HCT116 (cell line): ENCODE results near the gene TP63. TPM values are rescaled to one million over a fixed set of nuclear protein-coding genes. Genes with fewer than 3 reads are reported as not detected.

Experiments
- ATAC-seq: fragments of 200-7000 bp; cut with Tn5 transposase; 2 replicates; pipeline ENCODE4 v1.9.1; 2020; ENCODE audit warnings: mild to moderate bottlenecking, moderate library complexity
- BruUV-seq: library from RNA; stranded (reverse); fragments of 400-500 nt; replicated peaks from 2 replicates; lab custom pipeline; 2021; lab: Mats Ljungman, UMichigan
- CTCF ChIA-PET: fragments of 300-600 bp; sonication (Branson Sonifier 250); formaldehyde crosslinking; loops from one replicate; lab custom pipeline; 2021; ENCODE audit warnings: antibody characterized with exemption; lab: Charles Lee
- POLR2A ChIA-PET: fragments of 300-600, 350-600 bp; sonication (Branson Sonifier 250); formaldehyde crosslinking; loops from one replicate; lab custom pipeline; 2021; ENCODE audit warnings: antibody characterized with exemption; lab: Charles Lee
- RAD21 ChIA-PET, 2 experiments: fragments of 300-600 bp; sonication (Branson Sonifier 250); formaldehyde crosslinking; loops; one replicate each; lab custom pipeline; 2023; ENCODE audit warnings: low total read pairs in 2 of 2; ENCODE audit not compliant: uncharacterized antibody in 2 of 2, unreplicated experiment in 2 of 2, low non-redundant PET in 1 of 2; lab: Charles Lee
- DNase-seq: peaks from one replicate; pipeline ENCODE4 v3.0.0-alpha.2; 2010; ENCODE audit warnings: low read depth, low spot score
- H2AFZ ChIP-seq: fragments of 200-600 bp; shearing (Covaris generic), sonication (generic); 2 replicates; pipeline ENCODE4 v1.6.1; 2017; ENCODE audit warnings: low read depth, mixed run types, mixed read lengths, antibody characterized with exemption, low read length; ENCODE audit not compliant: poor library complexity, severe bottlenecking
- H3K27ac ChIP-seq: 2 replicates; pipeline ENCODE4 v1.5.1; 2012; ENCODE audit warnings: low read depth, low read length
- H3K27me3 ChIP-seq: fragments of 200-600 bp; sonication (generic); 2 replicates; pipeline ENCODE4 v1.6.1; 2016; ENCODE audit warnings: mixed run types, low read length, mixed read lengths; ENCODE audit not compliant: insufficient read depth
- H3K36me3 ChIP-seq, 2 experiments: fragments of 200-500 bp in 1 of 2; fragments of 200-600 bp in 1 of 2; sonication (Bioruptor generic) in 1 of 2; sonication (generic) in 1 of 2; 2 replicates each; pipeline versions ENCODE4 v1.5.1 to v1.6.1; 2014 to 2016; ENCODE audit warnings: low read length in 2 of 2, inconsistent platforms in 1 of 2, mixed read lengths in 1 of 2, mixed run types in 1 of 2; ENCODE audit not compliant: insufficient read depth in 2 of 2, control insufficient read depth in 1 of 2
- H3K4me1 ChIP-seq, 2 experiments: fragments of 200-600 bp in 1 of 2; sonication (generic) in 1 of 2; 2 replicates each; pipeline versions ENCODE4 v1.5.1 to v1.6.1; 2012 to 2017; ENCODE audit warnings: low read length in 2 of 2, inconsistent platforms in 1 of 2, mild to moderate bottlenecking in 1 of 2, mixed read lengths in 1 of 2, mixed run types in 1 of 2, moderate library complexity in 1 of 2; ENCODE audit not compliant: insufficient read depth in 2 of 2, control insufficient read depth in 1 of 2
- H3K4me2 ChIP-seq: fragments of 200-600 bp; sonication (generic); 2 replicates; pipeline ENCODE4 v1.6.1; 2017; ENCODE audit warnings: mixed run types, low read length, mixed read lengths
- H3K4me3 ChIP-seq, 2 experiments: fragments of 200-600 bp in 1 of 2; sonication (generic) in 1 of 2; replicated peaks in 1 of 2; 2 replicates each; pipeline ENCODE4 v1.5.1; 2011 to 2016; ENCODE audit warnings: low read length in 2 of 2, control low read depth in 1 of 2, low read depth in 1 of 2, mild to moderate bottlenecking in 1 of 2, mixed read lengths in 1 of 2, mixed run types in 1 of 2
- H3K79me2 ChIP-seq: fragments of 200-600 bp; sonication (generic); 2 replicates; pipeline ENCODE4 v1.6.1; 2017; ENCODE audit warnings: mild to moderate bottlenecking, mixed run types, low read length, moderate library complexity, mixed read lengths; ENCODE audit not compliant: insufficient read depth
- H3K9ac ChIP-seq: fragments of 200-600 bp; sonication (generic); 2 replicates; pipeline ENCODE4 v1.6.1; 2016; ENCODE audit warnings: low read length, mixed read lengths
- H3K9me2 ChIP-seq: fragments of 200-600 bp; sonication (generic), shearing (Covaris generic); 2 replicates; pipeline ENCODE4 v1.6.1; 2017; ENCODE audit warnings: mixed run types, mild to moderate bottlenecking, moderate library complexity; ENCODE audit not compliant: insufficient read depth
- H3K9me3 ChIP-seq, 2 experiments: fragments of 200-500 bp in 1 of 2; fragments of 200-600 bp in 1 of 2; sonication (Bioruptor generic) in 1 of 2; sonication (generic) in 1 of 2; 2 replicates each; pipeline ENCODE4 v1.6.1; 2014 to 2017; ENCODE audit warnings: low read length in 2 of 2, mixed read lengths in 2 of 2, inconsistent platforms in 1 of 2, low read depth in 1 of 2, mild to moderate bottlenecking in 1 of 2, mixed run types in 1 of 2, moderate library complexity in 1 of 2; ENCODE audit not compliant: control insufficient read depth in 1 of 2, insufficient read depth in 1 of 2
- H4K20me1 ChIP-seq: fragments of 200-600 bp; sonication (generic), shearing (Covaris generic); 2 replicates; pipeline ENCODE4 v1.6.1; 2017; ENCODE audit warnings: mixed run types, mild to moderate bottlenecking, moderate library complexity; ENCODE audit not compliant: insufficient read depth
- ELF1 ChIP-seq: IDR thresholded peaks from 2 replicates; pipeline ENCODE4 v1.6.1; 2012; ENCODE audit warnings: low read depth, borderline replicate concordance
- EZH2 ChIP-seq: fragments of 200-600 bp; sonication (generic); IDR thresholded peaks from 2 replicates; pipeline ENCODE4 v1.6.1; 2017; ENCODE audit warnings: antibody characterized with exemption, mixed run types
- POLR2AphosphoS5 ChIP-seq: IDR thresholded peaks from 2 replicates; pipeline ENCODE4 v1.6.1; 2011; ENCODE audit warnings: mild to moderate bottlenecking, low read depth, low read length, moderate library complexity
- SRF ChIP-seq: IDR thresholded peaks from 2 replicates; pipeline ENCODE4 v1.6.1; 2012; ENCODE audit warnings: low read depth
- TCF7L2 ChIP-seq: IDR thresholded peaks from 2 replicates; pipeline ENCODE4 v1.7.0; 2011; ENCODE audit warnings: borderline replicate concordance, inconsistent platforms; ENCODE audit not compliant: insufficient read depth, insufficient read length; ENCODE audit errors: extremely low read depth
- YY1 ChIP-seq: IDR thresholded peaks from 2 replicates; pipeline ENCODE4 v1.6.1; 2011; ENCODE audit warnings: low read length, low read depth, moderate library complexity, mild to moderate bottlenecking; ENCODE audit not compliant: insufficient replicate concordance; ENCODE audit errors: extremely low read depth
- ZFX ChIP-seq: fragments of 450-650 bp; IDR thresholded peaks from 2 replicates; pipeline ENCODE4 v1.6.1; 2017
- ZNF274 ChIP-seq: fragments of 200-500 bp; sonication (Bioruptor generic); IDR thresholded peaks from 2 replicates; pipeline ENCODE4 v1.6.1; 2014; ENCODE audit warnings: mild to moderate bottlenecking, low read depth, low read length, inconsistent platforms
- intact Hi-C: fragments of 100-400 bp; cut with micrococcal nuclease; formaldehyde crosslinking; loops from 2 replicates; pipeline ENCODE4 v1.10.0; 2022
- total RNA-seq: library from RNA; stranded (reverse); gene quantifications from one replicate; pipeline ENCODE4 v1.2.1, GENCODE V29; 2021; ENCODE audit not compliant: unreplicated experiment
- TF ChIP-seq, protein P1 (sequence below): IDR thresholded peaks from 2 replicates; pipeline ENCODE4 v1.6.1; 2012; ENCODE audit warnings: low read depth

TP63 gene
- total RNA-seq, 1 experiment from 2014 or later = not detected

DNA sequence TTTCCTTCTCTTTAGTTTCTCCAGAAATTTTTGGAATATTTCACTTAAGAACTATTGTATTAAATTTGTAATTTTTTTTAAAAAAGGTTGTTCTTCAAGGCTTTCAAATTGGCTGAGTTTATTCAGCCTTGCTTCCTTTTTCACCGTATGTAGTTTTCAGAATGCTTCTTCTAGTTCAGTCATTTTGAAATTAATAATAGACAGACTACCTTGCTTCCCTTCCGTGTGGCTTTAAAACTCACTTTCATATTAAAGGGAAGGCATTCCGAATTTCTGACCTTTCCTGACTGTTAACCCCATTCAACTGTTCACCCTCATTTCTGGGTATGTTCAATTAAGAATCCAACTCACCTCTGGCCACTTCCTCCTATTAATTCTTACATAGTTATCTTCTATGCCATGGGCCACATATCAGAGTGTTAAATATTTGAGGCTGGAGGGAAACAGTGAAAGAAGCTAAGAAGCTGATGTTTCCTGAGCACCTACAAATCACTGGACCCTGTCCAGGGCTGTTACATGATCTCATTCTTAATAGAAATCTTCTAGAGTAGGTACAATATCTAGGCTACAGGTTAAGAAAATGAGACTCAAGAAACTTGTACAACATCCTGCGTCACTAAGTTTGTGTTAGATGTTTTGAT, 252.0 kb downstream of the TP63 start:
- Histone ChIP-seq H2AFZ (no peak overlapping the region), H3K27ac (no peak overlapping the region), H3K4me3 (no peak overlapping the region), H3K9ac (no peak overlapping the region), H3K79me2 (no peaks in the 10 kb centered on the region)
- intact Hi-C loops = no loop called here
- DNase-seq = no peak
- ChIA-PET POLR2A (no interaction called here), CTCF (no interaction called here)
- TF ChIP-seq ELF1 (no peak), YY1 (no peak), POLR2AphosphoS5 (no peak), TCF7L2 (no peak), EZH2 (no peak), ZFX (no peak), SRF (no peak), ZNF274 (no peak)
- TF ChIP-seq, protein P1, sequence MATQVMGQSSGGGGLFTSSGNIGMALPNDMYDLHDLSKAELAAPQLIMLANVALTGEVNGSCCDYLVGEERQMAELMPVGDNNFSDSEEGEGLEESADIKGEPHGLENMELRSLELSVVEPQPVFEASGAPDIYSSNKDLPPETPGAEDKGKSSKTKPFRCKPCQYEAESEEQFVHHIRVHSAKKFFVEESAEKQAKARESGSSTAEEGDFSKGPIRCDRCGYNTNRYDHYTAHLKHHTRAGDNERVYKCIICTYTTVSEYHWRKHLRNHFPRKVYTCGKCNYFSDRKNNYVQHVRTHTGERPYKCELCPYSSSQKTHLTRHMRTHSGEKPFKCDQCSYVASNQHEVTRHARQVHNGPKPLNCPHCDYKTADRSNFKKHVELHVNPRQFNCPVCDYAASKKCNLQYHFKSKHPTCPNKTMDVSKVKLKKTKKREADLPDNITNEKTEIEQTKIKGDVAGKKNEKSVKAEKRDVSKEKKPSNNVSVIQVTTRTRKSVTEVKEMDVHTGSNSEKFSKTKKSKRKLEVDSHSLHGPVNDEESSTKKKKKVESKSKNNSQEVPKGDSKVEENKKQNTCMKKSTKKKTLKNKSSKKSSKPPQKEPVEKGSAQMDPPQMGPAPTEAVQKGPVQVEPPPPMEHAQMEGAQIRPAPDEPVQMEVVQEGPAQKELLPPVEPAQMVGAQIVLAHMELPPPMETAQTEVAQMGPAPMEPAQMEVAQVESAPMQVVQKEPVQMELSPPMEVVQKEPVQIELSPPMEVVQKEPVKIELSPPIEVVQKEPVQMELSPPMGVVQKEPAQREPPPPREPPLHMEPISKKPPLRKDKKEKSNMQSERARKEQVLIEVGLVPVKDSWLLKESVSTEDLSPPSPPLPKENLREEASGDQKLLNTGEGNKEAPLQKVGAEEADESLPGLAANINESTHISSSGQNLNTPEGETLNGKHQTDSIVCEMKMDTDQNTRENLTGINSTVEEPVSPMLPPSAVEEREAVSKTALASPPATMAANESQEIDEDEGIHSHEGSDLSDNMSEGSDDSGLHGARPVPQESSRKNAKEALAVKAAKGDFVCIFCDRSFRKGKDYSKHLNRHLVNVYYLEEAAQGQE = no peak
- TF ChIP-seq, all 23 proteins: peak for 0
- no peaks in the 10 kb centered on the region for H3K9me3 ChIP-seq
- no peak overlapping the region for H3K4me2 ChIP-seq
- RAD21 ChIA-PET = no interaction called here
- no TSS peak for BruUV-seq
- H3K9me2 ChIP-seq = no peaks in the 10 kb centered on the region
- ATAC-seq = no peak
- H3K27me3 ChIP-seq = no peaks in the 10 kb centered on the region
- H3K4me1 ChIP-seq = no peaks in the 10 kb centered on the region
- H4K20me1 ChIP-seq = no peaks in the 10 kb centered on the region
- H3K36me3 ChIP-seq = no peaks in the 10 kb centered on the region
